A204.1 (cell line): ENCODE data around the gene KRT78.

Source experiments
- FAIRE-seq: peaks from 2 replicates; lab custom pipeline; 2012; peaks lifted over from hg19 to GRCh38; lab: Jason Lieb, UNC

The KRT78 gene

DNA sequence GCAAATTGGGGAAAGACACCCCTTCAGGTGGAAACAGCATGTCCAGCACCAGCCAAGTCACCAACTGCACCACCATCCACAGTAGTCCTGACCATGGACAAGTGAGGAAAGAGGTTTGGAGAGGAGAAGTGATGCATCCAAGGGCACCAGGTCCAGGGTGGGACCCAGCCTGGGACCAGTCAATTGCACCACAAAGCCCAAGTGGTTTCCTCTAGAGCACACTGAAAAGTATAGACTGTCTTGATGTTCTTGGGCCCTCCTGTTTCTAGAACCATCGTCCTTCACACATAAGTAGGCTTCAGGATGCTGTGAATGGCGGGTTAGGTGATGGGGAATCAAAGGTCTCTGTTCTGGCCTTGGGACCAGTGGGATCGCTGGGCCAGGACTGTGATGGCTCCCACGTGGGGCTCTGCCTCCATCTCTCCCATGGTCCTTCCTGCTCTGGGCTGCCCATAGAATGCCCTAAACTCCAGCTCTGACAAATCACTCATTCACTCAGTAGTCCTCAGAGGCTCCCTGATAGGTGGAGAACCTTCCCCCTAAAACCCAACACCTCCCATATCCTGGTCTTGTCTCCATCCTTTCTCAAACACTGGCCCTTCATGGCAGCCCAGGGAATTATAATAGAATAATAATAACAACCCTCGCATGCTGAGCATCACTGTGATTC, 23.9 kb downstream of the KRT78 start:
- no peak for FAIRE-seq

- no peak for FAIRE-seq
Measured at GRCh38 chr12:52823761-52824450, 24.9 kb downstream of the KRT78 start.

- no peak for FAIRE-seq
Measured at GRCh38 chr12:52822771-52823510, 25.9 kb downstream of the KRT78 start.

- no peak for FAIRE-seq
Measured at GRCh38 chr12:52821826-52822660, 26.8 kb downstream of the KRT78 start.

DNA sequence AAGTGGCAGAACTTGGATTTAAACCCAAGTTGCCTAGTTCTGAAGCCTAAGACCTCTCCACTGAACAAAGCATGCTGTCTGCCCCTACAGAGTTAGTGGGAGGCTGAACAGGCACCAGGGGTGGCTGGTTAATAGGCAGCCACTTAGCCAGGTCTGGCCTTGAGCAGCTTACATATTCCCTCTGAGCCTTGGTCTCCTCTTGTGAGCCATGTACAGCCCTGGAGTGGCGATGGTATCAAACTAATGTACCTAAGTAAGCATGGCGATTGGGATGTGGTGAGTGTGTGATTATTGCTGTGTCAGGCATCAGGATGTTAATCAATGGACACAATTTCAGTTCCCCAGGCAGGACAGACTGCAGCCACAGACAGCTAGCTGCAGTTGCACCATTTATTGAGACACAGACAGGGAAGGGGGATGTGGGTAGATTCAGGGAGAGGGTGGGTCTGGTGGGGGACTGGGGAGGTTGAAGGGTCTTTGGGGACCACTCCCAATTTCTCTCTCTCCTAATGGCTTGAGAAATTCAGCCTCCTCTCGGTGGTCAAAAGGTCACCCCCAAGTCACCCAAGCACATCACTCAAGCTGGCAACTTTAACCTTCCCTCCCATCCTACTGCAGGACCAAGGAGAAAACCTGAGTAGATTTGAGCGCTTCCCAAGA, 27.6 kb downstream of the KRT78 start:
- FAIRE-seq: no peak

DNA sequence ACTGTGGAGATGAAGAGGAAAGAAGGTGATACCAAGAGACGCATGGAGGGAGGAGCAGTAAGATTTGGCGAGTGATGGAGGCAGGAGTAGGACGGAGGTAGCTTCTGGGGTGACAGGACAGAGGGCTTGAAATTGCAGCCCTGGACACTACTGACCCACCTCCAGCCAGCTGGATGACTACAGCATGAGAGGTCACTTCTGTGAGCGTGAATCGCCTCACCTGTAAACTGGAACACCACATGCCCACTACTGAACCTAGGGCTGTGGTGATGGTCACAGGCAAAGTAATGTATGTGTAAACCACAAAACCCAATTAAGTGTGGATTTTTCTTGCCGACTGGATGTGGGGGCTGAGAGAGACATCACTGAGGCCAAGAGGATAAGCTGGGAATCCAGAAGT, 28.3 kb downstream of the KRT78 start:
- no peak for FAIRE-seq

- no peak for FAIRE-seq
Measured at GRCh38 chr12:52819731-52820510, 28.9 kb downstream of the KRT78 start.

- FAIRE-seq: no peak
Measured at GRCh38 chr12:52818887-52819420, 29.8 kb downstream of the KRT78 start.

- FAIRE-seq: no peak
Measured at GRCh38 chr12:52818388-52818787, 30.4 kb downstream of the KRT78 start.

GRCh38 chr12:52817699-52818238, 31.0 kb downstream of the KRT78 start:
- no peak for FAIRE-seq

- FAIRE-seq: no peak
Measured at GRCh38 chr12:52817003-52817698, 31.6 kb downstream of the KRT78 start.

- no peak for FAIRE-seq
Measured at GRCh38 chr12:52815676-52816588, 32.9 kb downstream of the KRT78 start.

GRCh38 chr12:52815161-52815560, 33.6 kb downstream of the KRT78 start:
- FAIRE-seq: no peak

DNA sequence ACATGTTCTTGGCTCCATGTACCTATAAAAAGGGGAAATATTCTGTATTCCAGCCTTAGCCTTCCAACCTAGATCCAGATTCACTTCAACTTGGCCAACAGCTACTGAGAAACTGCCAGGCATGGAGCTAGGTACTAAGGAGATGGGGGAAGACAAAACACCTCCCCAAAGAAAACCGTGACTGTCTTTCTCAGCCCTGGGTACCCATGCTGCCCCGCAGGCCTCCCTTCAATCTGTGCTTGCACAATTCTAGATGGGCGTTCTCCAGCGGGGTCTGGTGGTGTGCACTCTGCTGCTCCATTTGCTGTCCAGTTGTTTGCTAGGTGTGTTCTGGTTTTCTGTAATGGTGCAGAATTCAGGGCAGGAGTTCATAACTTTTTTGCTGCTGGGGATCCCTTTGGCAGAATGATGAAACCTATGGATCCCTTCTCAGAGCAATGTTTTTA, 34.1 kb downstream of the KRT78 start:
- no peak for FAIRE-seq

- no peak for FAIRE-seq
Measured at GRCh38 chr12:52813885-52814709, 34.7 kb downstream of the KRT78 start, which contains the start of gene KRT4. Gene KRT4, minus strand, starts transcription at chr12:52814116. Its CDS starts 58 bp downstream, at chr12:52814058.

- no peak for FAIRE-seq
Measured at GRCh38 chr12:52813203-52813819, 35.5 kb downstream of the KRT78 start.

- FAIRE-seq: no peak
Measured at GRCh38 chr12:52812749-52813148, 36.0 kb downstream of the KRT78 start.
